Omental fat pad (tissue), 4 donors: Measurements from ENCODE around the gene CMTM7. TPM values are rescaled to one million over a fixed set of nuclear protein-coding genes. Genes with fewer than 3 reads are reported as not detected.

Source experiments
- ATAC-seq: fragments of 150-250 bp; one replicate; pipeline ENCODE4 v1.9.1; 2016; ENCODE audit warnings: mild to moderate bottlenecking, moderate library complexity; ENCODE audit not compliant: low FRiP score
- DNase-seq: peaks from one replicate; pipeline ENCODE4 v3.0.0-alpha.2; 2019; ENCODE audit warnings: low spot score
- CTCF ChIP-seq, 3 donors: fragments of 450-650 bp; IDR thresholded peaks; one replicate each; pipeline ENCODE4 v1.5.1; 2016 to 2017; ENCODE audit warnings: antibody characterized with exemption in 3 of 3, mild to moderate bottlenecking in 3 of 3, moderate library complexity in 2 of 3
- total RNA-seq, 4 donors: library from RNA; depleted of rRNA; stranded (reverse); fragments of >200 nt; gene quantifications; one replicate each; pipeline ENCODE4 v1.1.0, GENCODE V29; 2016

The CMTM7 gene
- total RNA-seq, 4 donors from 2014 or later, result 18.0 to 34.7 (median 31.3) TPM

GRCh38 chr3:32498992-32499391 is 107.3 kb downstream of the CMTM7 start:
- no peak for DNase-seq
- ATAC-seq, result no peak
- TF ChIP-seq CTCF (IDR thresholded peaks at IDR 0.05), result no peak

DNA sequence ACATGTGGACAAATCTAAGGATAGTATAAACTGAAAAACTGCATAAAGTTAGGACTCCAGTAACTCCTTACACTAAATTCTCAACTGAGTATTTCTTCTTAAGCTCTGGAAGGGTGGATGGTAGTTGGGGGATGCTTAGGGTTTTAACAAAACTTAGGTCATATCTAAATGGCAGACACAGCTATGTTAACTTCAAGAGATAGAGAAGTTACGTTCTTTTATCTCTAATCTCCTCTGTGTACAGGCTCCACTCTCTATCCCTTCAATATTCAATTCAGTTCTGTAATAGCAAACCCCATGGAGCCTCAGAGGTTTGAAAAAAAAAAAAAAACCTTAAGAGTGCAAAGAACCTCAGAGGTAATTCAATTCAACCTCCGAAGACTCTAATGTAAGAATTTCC is 107.9 kb downstream of the CMTM7 start:
- DNase-seq (no peak), ATAC-seq (no peak)
- no peak for TF ChIP-seq CTCF (IDR thresholded peaks at IDR 0.05)

GRCh38 chr3:32500231-32500630 is 108.6 kb downstream of the CMTM7 start:
- TF ChIP-seq CTCF (IDR thresholded peaks at IDR 0.05), result no peak
- DNase-seq, result no peak
- no peak for ATAC-seq

GRCh38 chr3:32500880-32501782 is 109.5 kb downstream of the CMTM7 start:
- TF ChIP-seq CTCF (IDR thresholded peaks at IDR 0.05), result no peak
- no peak for ATAC-seq
- no peak for DNase-seq

DNA sequence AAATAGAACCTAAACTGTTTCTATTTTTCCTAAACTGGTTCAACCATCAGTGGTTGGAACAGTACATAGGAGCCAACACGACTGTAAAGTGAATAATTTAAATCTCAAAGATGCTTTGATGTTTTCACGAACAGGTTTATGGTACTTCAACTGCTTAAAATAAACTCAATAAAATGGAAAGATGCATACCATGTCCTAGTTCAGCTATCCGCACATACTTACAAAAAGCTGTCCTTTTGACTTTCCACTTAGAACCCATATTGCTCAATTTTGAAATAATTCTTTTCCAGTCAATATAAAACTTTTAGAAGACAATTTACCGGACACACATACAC is 110.1 kb downstream of the CMTM7 start:
- DNase-seq, result no peak
- no peak for TF ChIP-seq CTCF (IDR thresholded peaks at IDR 0.05)
- no peak for ATAC-seq

DNA sequence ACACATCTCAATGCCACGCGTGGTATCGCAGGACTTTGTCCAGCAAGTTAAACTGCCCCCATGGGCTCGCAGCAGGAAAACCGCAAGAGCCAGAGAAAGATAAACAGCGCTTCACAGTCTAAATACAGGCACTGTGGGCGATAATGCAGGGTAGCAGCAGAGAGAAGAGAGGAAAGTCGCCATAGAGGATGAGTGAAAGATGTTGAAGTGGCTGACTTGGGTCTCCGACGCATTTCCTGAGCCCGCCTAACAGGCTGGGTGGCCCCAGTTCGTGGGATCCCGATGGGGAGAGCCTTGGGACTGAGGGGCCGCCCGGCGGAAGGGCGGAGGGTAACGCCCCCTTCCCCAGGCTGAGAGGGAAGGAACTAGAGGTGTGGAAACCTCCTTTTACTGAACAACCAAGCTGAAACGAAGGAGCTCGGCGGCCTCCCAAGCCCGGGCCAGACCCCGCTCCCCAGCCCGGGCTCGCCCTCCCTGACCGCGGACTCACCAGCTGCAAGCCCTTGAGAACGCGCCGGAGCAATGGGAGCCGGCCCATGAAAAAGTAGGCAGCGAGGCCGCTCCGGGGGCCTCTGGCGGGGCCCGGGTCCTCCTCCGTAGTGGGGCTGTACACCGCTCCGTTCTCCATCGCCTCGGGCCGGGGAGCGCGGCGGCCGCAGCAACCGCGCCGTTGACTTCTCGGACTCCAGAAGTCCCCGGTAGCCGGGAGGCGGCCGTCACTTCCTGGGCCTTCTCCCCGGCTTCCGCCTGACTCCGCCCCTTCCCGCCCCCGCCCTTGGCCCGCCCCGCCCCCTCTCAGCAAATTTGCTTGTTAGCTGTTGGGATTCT is 110.7 kb downstream of the CMTM7 start, which contains the start of gene CMTM6:
TSS of gene CMTM6 (minus strand) at position 735 of the 828 bp plus-strand sequence. CDS start at position 628, 107 bp downstream.
- DNase-seq (peak; percentile 49), ATAC-seq (peak; percentile 90)
- no peak for TF ChIP-seq CTCF (IDR thresholded peaks at IDR 0.05)
